K562 (cell line): ENCODE results near the gene SF3B1. TPM values are rescaled to one million over a fixed set of nuclear protein-coding genes. Genes with fewer than 3 reads are reported as not detected.

Source experiments
- BHLHE40 ChIP-seq: IDR thresholded peaks from 2 replicates; pipeline ENCODE4 v1.6.1; 2011; ENCODE audit warnings: low read length, improper control_type of control experiment
- ELF1 ChIP-seq: fragments of 200-800 bp; sonication (Bioruptor generic); IDR thresholded peaks from 2 replicates; pipeline ENCODE4 v1.6.1; 2016; ENCODE audit warnings: missing genetic modification characterization, missing compliant biosample characterization
- GATAD2A ChIP-seq: fragments of 450-650 bp; IDR thresholded peaks from 2 replicates; pipeline ENCODE4 v1.6.1; 2017
- GTF2A2 ChIP-seq: IDR thresholded peaks from 2 replicates; pipeline ENCODE4 v1.6.1; 2016; ENCODE audit warnings: mild to moderate bottlenecking, missing genetic modification characterization, missing compliant biosample characterization
- HSF4 ChIP-seq: fragments of 250-450 bp; sonication (Bioruptor Pico); IDR thresholded peaks from 2 replicates; pipeline ENCODE4 v2.1.2; 2022; ENCODE audit warnings: mild to moderate bottlenecking, moderate library complexity, borderline replicate concordance
- ZNF224 ChIP-seq: sonication (generic); formaldehyde crosslinking; IDR thresholded peaks from 2 replicates; pipeline ENCODE4 v1.8.0; 2022; ENCODE audit warnings: mild to moderate bottlenecking, missing genetic modification reagents
- ZNF3 ChIP-seq: fragments of 250-450 bp; sonication (Bioruptor Pico); IDR thresholded peaks from 2 replicates; pipeline ENCODE4 v1.5.0; 2021; ENCODE audit warnings: mild to moderate bottlenecking, moderate library complexity
- ZNF707 ChIP-seq: fragments of 250-450 bp; sonication (Bioruptor Pico); conservative IDR thresholded peaks from 2 replicates; pipeline ENCODE4 v1.8.0; 2022; ENCODE audit warnings: inconsistent platforms, mild to moderate bottlenecking, moderate library complexity
- polyA plus RNA-seq, 8 experiments: library from polyadenylated mRNA; depleted of rRNA in 4 of 8; stranded (reverse) in 5 of 8; unstranded in 3 of 8; fragments of >200 nt; fragmentation: Nextera tagmentation in 2 of 8; fragmentation: Illumina TruSeq in 1 of 8; extraction: Ambion mirVana in 2 of 8; extraction: Trizol in 1 of 8; gene quantifications; 2 replicates each; pipeline versions ENCODE4 v1.2.1 to v1.2.3, GENCODE V29; 2011 to 2014; ENCODE audit warnings: inconsistent platforms in 1 of 8, missing spikeins in 1 of 8
- total RNA-seq, 7 experiments: library from RNA; depleted of rRNA in 6 of 7; stranded (reverse); fragments of >200 nt in 6 of 7; fragmentation: Illumina TruSeq in 2 of 7; extraction: Trizol in 2 of 7; gene quantifications; 2 replicates each; pipeline versions ENCODE4 v1.2.1 to v1.2.3, GENCODE V29; 2011 to 2021; ENCODE audit warnings: low replicate concordance in 1 of 7
- TF ChIP-seq, protein P1 (sequence below), 2 experiments: fragments of 450-650 bp in 1 of 2; IDR thresholded peaks; 2 replicates each; pipeline ENCODE4 v1.6.1; 2011 to 2017; ENCODE audit warnings: low read depth in 2 of 2, antibody characterized with exemption in 1 of 2, borderline replicate concordance in 1 of 2, low read length in 1 of 2, mild to moderate bottlenecking in 1 of 2, mixed read lengths in 1 of 2; ENCODE audit not compliant: control insufficient read depth in 1 of 2
- TF ChIP-seq, protein P2 (sequence below): sonication (generic); formaldehyde crosslinking; IDR thresholded peaks from 2 replicates; pipeline ENCODE4 v1.8.0; 2022; ENCODE audit warnings: missing genetic modification reagents, mild to moderate bottlenecking, moderate library complexity, borderline replicate concordance
- TF ChIP-seq, protein P3 (sequence below): fragments of 200-800 bp; sonication (Bioruptor generic); IDR thresholded peaks from 2 replicates; pipeline ENCODE4 v1.6.1; 2017; ENCODE audit warnings: missing genetic modification characterization, missing compliant biosample characterization
- TF ChIP-seq, protein P4 (sequence below): fragments of 450-650 bp; formaldehyde crosslinking; IDR thresholded peaks from 2 replicates; pipeline ENCODE4 v1.4.0; 2020; ENCODE audit warnings: mild to moderate bottlenecking, moderate library complexity
- TF ChIP-seq, protein P5 (sequence below): sonication (generic); formaldehyde crosslinking; IDR thresholded peaks from 2 replicates; pipeline ENCODE4 v1.8.0; 2022; ENCODE audit warnings: mild to moderate bottlenecking, missing genetic modification reagents

SF3B1 gene
- total and polyA plus RNA-seq, 9 of the 15 experiments (the other 6 are each of a cell fraction or from before 2014, with no cell fraction given): 96.2 to 377 (median 177) TPM

DNA sequence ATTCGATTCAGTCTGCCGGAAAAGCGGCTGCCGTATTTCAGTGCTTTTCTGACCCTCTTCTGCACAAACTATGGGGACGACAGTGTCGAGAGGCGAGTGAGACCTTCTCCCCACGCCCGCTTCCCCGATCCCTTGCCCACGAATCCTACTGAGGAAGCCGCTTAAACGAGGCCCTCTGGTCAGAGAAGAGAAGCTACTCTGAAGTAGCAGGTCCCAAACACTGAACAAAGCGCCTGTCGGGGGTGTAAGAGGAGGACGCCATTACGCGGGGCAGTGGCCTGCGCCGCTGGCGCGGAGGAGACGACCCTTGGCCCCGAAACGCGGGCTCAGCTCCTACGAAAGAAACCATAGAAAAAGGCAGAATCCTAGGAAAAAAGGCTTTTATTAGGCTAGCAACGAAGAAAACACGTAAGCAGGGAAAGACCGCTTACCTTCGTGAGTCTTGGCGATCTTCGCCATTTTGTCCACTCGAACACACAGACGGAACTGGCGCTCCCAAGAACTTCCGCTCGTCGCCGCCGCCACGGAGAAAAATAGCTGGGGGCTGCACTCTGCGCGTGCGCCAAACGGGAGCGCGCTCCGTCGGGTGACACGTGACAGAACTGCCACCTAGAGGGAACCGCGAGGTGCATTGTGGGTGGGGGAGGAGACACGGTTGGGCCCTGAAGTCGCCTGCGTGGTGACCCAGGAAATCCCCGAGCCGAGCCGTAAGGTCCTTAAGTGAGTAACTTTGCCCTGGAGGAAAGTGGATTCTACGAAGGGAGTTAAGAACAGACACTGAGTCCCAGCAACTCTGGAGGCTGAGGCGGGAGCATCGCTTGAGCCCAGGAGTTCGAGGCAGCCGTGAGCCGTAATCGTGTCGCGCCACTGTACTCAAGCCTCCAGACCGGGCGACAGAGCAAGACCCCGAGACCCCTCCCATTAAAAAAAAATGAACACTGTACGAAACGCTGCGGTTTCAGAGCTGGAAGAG is at the start of gene SF3B1 (continued):
- TF ChIP-seq, protein P1, sequence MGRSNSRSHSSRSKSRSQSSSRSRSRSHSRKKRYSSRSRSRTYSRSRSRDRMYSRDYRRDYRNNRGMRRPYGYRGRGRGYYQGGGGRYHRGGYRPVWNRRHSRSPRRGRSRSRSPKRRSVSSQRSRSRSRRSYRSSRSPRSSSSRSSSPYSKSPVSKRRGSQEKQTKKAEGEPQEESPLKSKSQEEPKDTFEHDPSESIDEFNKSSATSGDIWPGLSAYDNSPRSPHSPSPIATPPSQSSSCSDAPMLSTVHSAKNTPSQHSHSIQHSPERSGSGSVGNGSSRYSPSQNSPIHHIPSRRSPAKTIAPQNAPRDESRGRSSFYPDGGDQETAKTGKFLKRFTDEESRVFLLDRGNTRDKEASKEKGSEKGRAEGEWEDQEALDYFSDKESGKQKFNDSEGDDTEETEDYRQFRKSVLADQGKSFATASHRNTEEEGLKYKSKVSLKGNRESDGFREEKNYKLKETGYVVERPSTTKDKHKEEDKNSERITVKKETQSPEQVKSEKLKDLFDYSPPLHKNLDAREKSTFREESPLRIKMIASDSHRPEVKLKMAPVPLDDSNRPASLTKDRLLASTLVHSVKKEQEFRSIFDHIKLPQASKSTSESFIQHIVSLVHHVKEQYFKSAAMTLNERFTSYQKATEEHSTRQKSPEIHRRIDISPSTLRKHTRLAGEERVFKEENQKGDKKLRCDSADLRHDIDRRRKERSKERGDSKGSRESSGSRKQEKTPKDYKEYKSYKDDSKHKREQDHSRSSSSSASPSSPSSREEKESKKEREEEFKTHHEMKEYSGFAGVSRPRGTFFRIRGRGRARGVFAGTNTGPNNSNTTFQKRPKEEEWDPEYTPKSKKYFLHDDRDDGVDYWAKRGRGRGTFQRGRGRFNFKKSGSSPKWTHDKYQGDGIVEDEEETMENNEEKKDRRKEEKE (IDR thresholded peaks at IDR 0.05; ENCODE audit: borderline replicate concordance in 1 of 2, control insufficient read depth in 1 of 2, low read depth in 2 of 2, low read length in 1 of 2): 0 out of 4 replicates have a peak, but pooled peaks of 1 of the 2 experiments have one; percentile 48
- no peak for TF ChIP-seq GATAD2A
- TF ChIP-seq, protein P2, sequence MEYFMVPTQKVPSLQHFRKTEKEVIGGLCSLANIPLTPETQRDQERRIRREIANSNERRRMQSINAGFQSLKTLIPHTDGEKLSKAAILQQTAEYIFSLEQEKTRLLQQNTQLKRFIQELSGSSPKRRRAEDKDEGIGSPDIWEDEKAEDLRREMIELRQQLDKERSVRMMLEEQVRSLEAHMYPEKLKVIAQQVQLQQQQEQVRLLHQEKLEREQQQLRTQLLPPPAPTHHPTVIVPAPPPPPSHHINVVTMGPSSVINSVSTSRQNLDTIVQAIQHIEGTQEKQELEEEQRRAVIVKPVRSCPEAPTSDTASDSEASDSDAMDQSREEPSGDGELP (CRISPR knock-in tag): 0 out of 2 replicates have a peak, but pooled peaks have one; percentile 27
- TF ChIP-seq, protein P3, sequence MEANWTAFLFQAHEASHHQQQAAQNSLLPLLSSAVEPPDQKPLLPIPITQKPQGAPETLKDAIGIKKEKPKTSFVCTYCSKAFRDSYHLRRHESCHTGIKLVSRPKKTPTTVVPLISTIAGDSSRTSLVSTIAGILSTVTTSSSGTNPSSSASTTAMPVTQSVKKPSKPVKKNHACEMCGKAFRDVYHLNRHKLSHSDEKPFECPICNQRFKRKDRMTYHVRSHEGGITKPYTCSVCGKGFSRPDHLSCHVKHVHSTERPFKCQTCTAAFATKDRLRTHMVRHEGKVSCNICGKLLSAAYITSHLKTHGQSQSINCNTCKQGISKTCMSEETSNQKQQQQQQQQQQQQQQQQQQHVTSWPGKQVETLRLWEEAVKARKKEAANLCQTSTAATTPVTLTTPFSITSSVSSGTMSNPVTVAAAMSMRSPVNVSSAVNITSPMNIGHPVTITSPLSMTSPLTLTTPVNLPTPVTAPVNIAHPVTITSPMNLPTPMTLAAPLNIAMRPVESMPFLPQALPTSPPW (CRISPR knock-in tag): peak; percentile 58
- TF ChIP-seq ZNF707: no peak
- peak; percentile 95 for TF ChIP-seq BHLHE40
- no peak for TF ChIP-seq GTF2A2 (tag)
- peak; percentile 7 for TF ChIP-seq ELF1
- no peak for TF ChIP-seq HSF4 (CRISPR knock-in tag)
- TF ChIP-seq ZNF224 (CRISPR knock-in tag): no peak
- no peak for TF ChIP-seq ZNF3 (CRISPR knock-in tag)
- TF ChIP-seq, protein P4, sequence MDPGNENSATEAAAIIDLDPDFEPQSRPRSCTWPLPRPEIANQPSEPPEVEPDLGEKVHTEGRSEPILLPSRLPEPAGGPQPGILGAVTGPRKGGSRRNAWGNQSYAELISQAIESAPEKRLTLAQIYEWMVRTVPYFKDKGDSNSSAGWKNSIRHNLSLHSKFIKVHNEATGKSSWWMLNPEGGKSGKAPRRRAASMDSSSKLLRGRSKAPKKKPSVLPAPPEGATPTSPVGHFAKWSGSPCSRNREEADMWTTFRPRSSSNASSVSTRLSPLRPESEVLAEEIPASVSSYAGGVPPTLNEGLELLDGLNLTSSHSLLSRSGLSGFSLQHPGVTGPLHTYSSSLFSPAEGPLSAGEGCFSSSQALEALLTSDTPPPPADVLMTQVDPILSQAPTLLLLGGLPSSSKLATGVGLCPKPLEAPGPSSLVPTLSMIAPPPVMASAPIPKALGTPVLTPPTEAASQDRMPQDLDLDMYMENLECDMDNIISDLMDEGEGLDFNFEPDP: no peak
- TF ChIP-seq, protein P5, sequence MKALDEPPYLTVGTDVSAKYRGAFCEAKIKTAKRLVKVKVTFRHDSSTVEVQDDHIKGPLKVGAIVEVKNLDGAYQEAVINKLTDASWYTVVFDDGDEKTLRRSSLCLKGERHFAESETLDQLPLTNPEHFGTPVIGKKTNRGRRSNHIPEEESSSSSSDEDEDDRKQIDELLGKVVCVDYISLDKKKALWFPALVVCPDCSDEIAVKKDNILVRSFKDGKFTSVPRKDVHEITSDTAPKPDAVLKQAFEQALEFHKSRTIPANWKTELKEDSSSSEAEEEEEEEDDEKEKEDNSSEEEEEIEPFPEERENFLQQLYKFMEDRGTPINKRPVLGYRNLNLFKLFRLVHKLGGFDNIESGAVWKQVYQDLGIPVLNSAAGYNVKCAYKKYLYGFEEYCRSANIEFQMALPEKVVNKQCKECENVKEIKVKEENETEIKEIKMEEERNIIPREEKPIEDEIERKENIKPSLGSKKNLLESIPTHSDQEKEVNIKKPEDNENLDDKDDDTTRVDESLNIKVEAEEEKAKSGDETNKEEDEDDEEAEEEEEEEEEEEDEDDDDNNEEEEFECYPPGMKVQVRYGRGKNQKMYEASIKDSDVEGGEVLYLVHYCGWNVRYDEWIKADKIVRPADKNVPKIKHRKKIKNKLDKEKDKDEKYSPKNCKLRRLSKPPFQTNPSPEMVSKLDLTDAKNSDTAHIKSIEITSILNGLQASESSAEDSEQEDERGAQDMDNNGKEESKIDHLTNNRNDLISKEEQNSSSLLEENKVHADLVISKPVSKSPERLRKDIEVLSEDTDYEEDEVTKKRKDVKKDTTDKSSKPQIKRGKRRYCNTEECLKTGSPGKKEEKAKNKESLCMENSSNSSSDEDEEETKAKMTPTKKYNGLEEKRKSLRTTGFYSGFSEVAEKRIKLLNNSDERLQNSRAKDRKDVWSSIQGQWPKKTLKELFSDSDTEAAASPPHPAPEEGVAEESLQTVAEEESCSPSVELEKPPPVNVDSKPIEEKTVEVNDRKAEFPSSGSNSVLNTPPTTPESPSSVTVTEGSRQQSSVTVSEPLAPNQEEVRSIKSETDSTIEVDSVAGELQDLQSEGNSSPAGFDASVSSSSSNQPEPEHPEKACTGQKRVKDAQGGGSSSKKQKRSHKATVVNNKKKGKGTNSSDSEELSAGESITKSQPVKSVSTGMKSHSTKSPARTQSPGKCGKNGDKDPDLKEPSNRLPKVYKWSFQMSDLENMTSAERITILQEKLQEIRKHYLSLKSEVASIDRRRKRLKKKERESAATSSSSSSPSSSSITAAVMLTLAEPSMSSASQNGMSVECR (CRISPR knock-in tag): peak; percentile 57; the same call in 1 of the 2 replicates
